Measurements from ENCODE around the gene CFLAR.
A peak's percentile ranks its signal among the peaks of the same experiment; 100 is the strongest.

Gene CFLAR

GRCh38 chr2:201118121-201118960, 2.4 kb downstream of the CFLAR start:
- Histone ChIP-seq H3K4me1 (ENCODE audit: insufficient read depth, low read length, poor library complexity, severe bottlenecking) (peaks cover 53% of the 10 kb centered on the region), H3F3A (ENCODE audit: low read depth) (peaks cover 18% of the 10 kb centered on the region), H3K36me3 (ENCODE audit: insufficient read depth, low read length) (no peaks in the 10 kb centered on the region), H4K20me1 (ENCODE audit: insufficient read depth, low read length, poor library complexity, severe bottlenecking) (peaks cover 36% of the 10 kb centered on the region), H2AFZ (ENCODE audit: low read length) (peak overlapping the region; percentile 24; the same call in 1 of the 2 replicates), H3K79me2 (ENCODE audit: insufficient read depth, low read length) (peaks cover 64% of the 10 kb centered on the region), H3K27me3 (ENCODE audit: insufficient read depth, low read length, poor library complexity, severe bottlenecking) (no peaks in the 10 kb centered on the region), H3K9me2 (replicated peaks; ENCODE audit: low read depth, low read length) (no peaks in the 10 kb centered on the region), H3K4me3 (ENCODE audit: low read length, poor library complexity, severe bottlenecking) (peak overlapping the region; percentile 86), H3K9me3 (ENCODE audit: insufficient read depth, low read depth, low read length) (no peaks in the 10 kb centered on the region), H3K4me2 (ENCODE audit: low read depth, low read length, poor library complexity, severe bottlenecking) (peak overlapping the region; percentile 90), H3K9ac (ENCODE audit: low read depth, low read length, poor library complexity, severe bottlenecking) (peak overlapping the region; percentile 96)
- TF ChIP-seq CTCF (conservative IDR thresholded peaks at IDR 0.05; ENCODE audit: low read length) (peak; percentile 66), EZH2phosphoT487 (IDR thresholded peaks at IDR 0.05; ENCODE audit: borderline replicate concordance) (no peak)

GRCh38 chr2:201118961-201119854, 3.2 kb downstream of the CFLAR start:
- Histone ChIP-seq H3K4me1 (ENCODE audit: insufficient read depth, low read length, poor library complexity, severe bottlenecking) (peaks cover 62% of the 10 kb centered on the region), H3K9me3 (ENCODE audit: insufficient read depth, low read depth, low read length) (no peaks in the 10 kb centered on the region), H3K27me3 (ENCODE audit: insufficient read depth, low read length, poor library complexity, severe bottlenecking) (no peaks in the 10 kb centered on the region), H3K79me2 (ENCODE audit: insufficient read depth, low read length) (peaks cover 72% of the 10 kb centered on the region), H3K4me3 (ENCODE audit: low read length, poor library complexity, severe bottlenecking) (peak overlapping the region; percentile 86), H4K20me1 (ENCODE audit: insufficient read depth, low read length, poor library complexity, severe bottlenecking) (peaks cover 38% of the 10 kb centered on the region), H3K9ac (ENCODE audit: low read depth, low read length, poor library complexity, severe bottlenecking) (peak overlapping the region; percentile 96), H2AFZ (ENCODE audit: low read length) (peak overlapping the region; percentile 24; the same call in 1 of the 2 replicates), H3F3A (ENCODE audit: low read depth) (peaks cover 18% of the 10 kb centered on the region), H3K9me2 (replicated peaks; ENCODE audit: low read depth, low read length) (no peaks in the 10 kb centered on the region), H3K4me2 (ENCODE audit: low read depth, low read length, poor library complexity, severe bottlenecking) (peak overlapping the region; percentile 90), H3K36me3 (ENCODE audit: insufficient read depth, low read length) (no peaks in the 10 kb centered on the region)
- no peak for TF ChIP-seq EZH2phosphoT487 (IDR thresholded peaks at IDR 0.05; ENCODE audit: borderline replicate concordance)
- TF ChIP-seq CTCF (conservative IDR thresholded peaks at IDR 0.05; ENCODE audit: low read length), result no peak

GRCh38 chr2:201122276-201122675, 6.3 kb downstream of the CFLAR start:
- no peaks in the 10 kb centered on the region for H3K27me3 ChIP-seq (ENCODE audit: insufficient read depth, low read length, poor library complexity, severe bottlenecking)
- H3K4me3 ChIP-seq (ENCODE audit: low read length, poor library complexity, severe bottlenecking), result peak overlapping the region; percentile 86
- peaks cover 72% of the 10 kb centered on the region for H3K4me1 ChIP-seq (ENCODE audit: insufficient read depth, low read length, poor library complexity, severe bottlenecking)
- peak overlapping the region; percentile 96 for H3K9ac ChIP-seq (ENCODE audit: low read depth, low read length, poor library complexity, severe bottlenecking)
- H3K79me2 ChIP-seq (ENCODE audit: insufficient read depth, low read length), result peaks cover 88% of the 10 kb centered on the region
- H3K9me2 ChIP-seq (replicated peaks; ENCODE audit: low read depth, low read length), result no peaks in the 10 kb centered on the region
- H4K20me1 ChIP-seq (ENCODE audit: insufficient read depth, low read length, poor library complexity, severe bottlenecking), result peaks cover 45% of the 10 kb centered on the region
- H3F3A ChIP-seq (ENCODE audit: low read depth), result 0 out of 2 replicates have a peak, but pooled peaks cover 3% of the 10 kb centered on the region
- no peak overlapping the region for H2AFZ ChIP-seq (ENCODE audit: low read length)
- no peaks in the 10 kb centered on the region for H3K36me3 ChIP-seq (ENCODE audit: insufficient read depth, low read length)
- no peak for TF ChIP-seq CTCF (conservative IDR thresholded peaks at IDR 0.05; ENCODE audit: low read length)
- TF ChIP-seq EZH2phosphoT487 (IDR thresholded peaks at IDR 0.05; ENCODE audit: borderline replicate concordance), result no peak
- peak overlapping the region; percentile 90 for H3K4me2 ChIP-seq (ENCODE audit: low read depth, low read length, poor library complexity, severe bottlenecking)
- H3K9me3 ChIP-seq (ENCODE audit: insufficient read depth, low read depth, low read length), result no peaks in the 10 kb centered on the region

All from Loucy (cell line).